Neural crest cell (in vitro differentiated cells): ENCODE measurements around the gene HBA2. TPM values are rescaled to one million over a fixed set of nuclear protein-coding genes. Genes with fewer than 3 reads are reported as not detected.
"Not testable (repeated sequence)": the region's sequence is repeated elsewhere in the genome, so short reads cannot be mapped to it uniquely, and the experiment has no call there.

ENCODE experiments used
- DNase-seq: peaks from one replicate; pipeline ENCODE4 v3.0.0; 2021; ENCODE audit warnings: low read depth, mixed read lengths, low spot score
- H3K27ac Mint-ChIP-seq: one replicate; pipeline ENCODE4 v1.8.0; 2021; ENCODE audit warnings: mild to moderate bottlenecking, mixed read lengths; ENCODE audit not compliant: unreplicated experiment
- H3K27me3 Mint-ChIP-seq: 2 replicates; pipeline ENCODE4 v1.8.0; 2021; ENCODE audit warnings: low read depth, mild to moderate bottlenecking, mixed read lengths
- H3K36me3 Mint-ChIP-seq: 2 replicates; pipeline ENCODE4 v1.8.0; 2021; ENCODE audit warnings: low read depth, mild to moderate bottlenecking, mixed read lengths
- H3K4me1 Mint-ChIP-seq: 2 replicates; pipeline ENCODE4 v1.8.0; 2021; ENCODE audit warnings: mixed read lengths
- H3K4me3 Mint-ChIP-seq: one replicate; pipeline ENCODE4 v1.8.0; 2021; ENCODE audit warnings: mild to moderate bottlenecking, mixed read lengths
- H3K9me3 Mint-ChIP-seq: 2 replicates; pipeline ENCODE4 v1.8.0; 2021; ENCODE audit warnings: mixed read lengths
- CTCF ChIP-seq: fragments of 200-600 bp; sonication (generic); conservative IDR thresholded peaks from 2 replicates; pipeline ENCODE4 v1.5.0; 2021; ENCODE audit warnings: antibody characterized with exemption, mild to moderate bottlenecking
- long read RNA-seq: library from polyadenylated mRNA; unstranded; transcript quantifications from one replicate; pipeline ENCODE4 v2.0.0, GENCODE V29; 2020
- total RNA-seq: library from RNA; stranded (reverse); gene quantifications from 2 replicates; pipeline ENCODE4 v1.2.1, GENCODE V29; 2021

The HBA2 gene
- not detected in 2 replicates for total RNA-seq
- long read RNA-seq, result 0 reads

GRCh38 chr16:172374-172941, at the start of gene HBA2:
HBA2 (plus strand) TSS chr16:172876; CDS start chr16:172913, 37 bp downstream.
- not testable (repeated sequence) for H3K27ac Mint-ChIP-seq, H3K4me3 Mint-ChIP-seq, H3K4me1 Mint-ChIP-seq, DNase-seq, H3K36me3 Mint-ChIP-seq, H3K9me3 Mint-ChIP-seq
- H3K27me3 Mint-ChIP-seq, result peaks cover 84% of the 10 kb centered on the region

- peak overlapping the region; percentile 5 for H3K27ac Mint-ChIP-seq
- not testable (repeated sequence) for H3K36me3 Mint-ChIP-seq, H3K27me3 Mint-ChIP-seq
These were observed 48.9 kb upstream of the HBA2 start for GRCh38 chr16:123558-124350.

GRCh38 chr16:125011-125410, 47.7 kb upstream of the HBA2 start:
- TF ChIP-seq CTCF, result no peak
- Mint-ChIP-seq H3K4me1 (no peaks in the 10 kb centered on the region), H3K27ac (no peak overlapping the region), H3K4me3 (no peak overlapping the region), H3K9me3 (no peaks in the 10 kb centered on the region), H3K36me3 (no peaks in the 10 kb centered on the region), H3K27me3 (no peaks in the 10 kb centered on the region)
- no peak for DNase-seq

More at GRCh38 chr16:123558-124350, 48.9 kb upstream of the HBA2 start:
- DNase-seq, H3K4me1 Mint-ChIP-seq, H3K4me3 Mint-ChIP-seq, H3K9me3 Mint-ChIP-seq: not testable (repeated sequence)

- TF ChIP-seq CTCF, result no peak
- no peak for DNase-seq
- Mint-ChIP-seq H3K9me3 (no peaks in the 10 kb centered on the region), H3K4me3 (no peak overlapping the region), H3K4me1 (peaks cover 2% of the 10 kb centered on the region), H3K27me3 (no peaks in the 10 kb centered on the region), H3K36me3 (no peaks in the 10 kb centered on the region), H3K27ac (no peak overlapping the region)
These were observed 43.6 kb upstream of the HBA2 start for GRCh38 chr16:129075-129474.

- no peaks in the 10 kb centered on the region for H3K36me3 Mint-ChIP-seq
- H3K27me3 Mint-ChIP-seq, result no peaks in the 10 kb centered on the region
- H3K4me3 Mint-ChIP-seq, result no peak overlapping the region
- no peak overlapping the region for H3K27ac Mint-ChIP-seq
- H3K9me3 Mint-ChIP-seq, result no peaks in the 10 kb centered on the region
- no peak for DNase-seq
- TF ChIP-seq CTCF, result no peak
- H3K4me1 Mint-ChIP-seq, result peaks cover 5% of the 10 kb centered on the region
These were observed 42.0 kb upstream of the HBA2 start for GRCh38 chr16:130533-131173.

GRCh38 chr16:132120-132519, 40.6 kb upstream of the HBA2 start:
- no peaks in the 10 kb centered on the region for H3K36me3 Mint-ChIP-seq
- H3K9me3 Mint-ChIP-seq, result no peaks in the 10 kb centered on the region
- no peak for TF ChIP-seq CTCF
- H3K27me3 Mint-ChIP-seq, result no peaks in the 10 kb centered on the region
- no peak overlapping the region for H3K4me3 Mint-ChIP-seq
- no peak overlapping the region for H3K27ac Mint-ChIP-seq
- DNase-seq, result no peak
- H3K4me1 Mint-ChIP-seq, result peaks cover 10% of the 10 kb centered on the region
